GM12878 (cell line): Measurements from ENCODE around the gene HCAR3. TPM values are rescaled to one million over a fixed set of nuclear protein-coding genes. Genes with fewer than 3 reads are reported as not detected.
"Not testable (repeated sequence)": the region's sequence is repeated elsewhere in the genome, so short reads cannot be mapped to it uniquely, and the experiment has no call there.

Source experiments
- ATAC-seq: fragments of 200-7000 bp; cut with Tn5 transposase; 3 replicates; pipeline ENCODE4 v1.9.1; 2020; ENCODE audit warnings: mild to moderate bottlenecking, moderate library complexity
- BruUV-seq: library from RNA; stranded (reverse); fragments of 400-500 nt; replicated peaks from 2 replicates; lab custom pipeline; 2021; lab: Mats Ljungman, UMichigan
- CTCF ChIA-PET: fragments of 300-600 bp; sonication (Branson Sonifier 250); formaldehyde crosslinking; extraction: SDS; loops from one replicate; lab custom pipeline; 2021; ENCODE audit warnings: inconsistent platforms; lab: Yijun Ruan, JAX
- POLR2A ChIA-PET: fragments of 350-600 bp; formaldehyde crosslinking; extraction: SDS; loops from one replicate; lab custom pipeline; 2021; ENCODE audit warnings: inconsistent platforms; lab: Charles Lee
- RAD21 ChIA-PET: fragments of 300-600 bp; sonication (Branson Sonifier 250); formaldehyde crosslinking; loops from one replicate; lab custom pipeline; 2023; ENCODE audit warnings: antibody characterized with exemption; ENCODE audit not compliant: unreplicated experiment; lab: Charles Lee
- SMC1A ChIA-PET: fragments of 300-600 bp; sonication (Branson Sonifier 250); formaldehyde crosslinking; loops from one replicate; lab custom pipeline; 2023; ENCODE audit not compliant: unreplicated experiment, uncharacterized antibody; lab: Charles Lee
- DNase-seq: peaks from one replicate; pipeline ENCODE4 v3.0.0-alpha.2; 2011; ENCODE audit warnings: low read depth, low spot score
- FAIRE-seq: peaks from 3 replicates; lab custom pipeline; 2011; peaks lifted over from hg19 to GRCh38; lab: Jason Lieb, UNC
- H2AFZ ChIP-seq: 2 replicates; pipeline ENCODE4 v1.6.0; 2011; ENCODE audit warnings: low read depth, low read length, control low read depth; ENCODE audit not compliant: control insufficient read depth
- H3K27ac ChIP-seq: 2 replicates; pipeline ENCODE4 v1.5.1; 2011; ENCODE audit warnings: control low read depth; ENCODE audit not compliant: control insufficient read depth, insufficient read depth
- H3K27me3 ChIP-seq, 2 experiments: replicated peaks in 1 of 2; 2 replicates each; pipeline versions ENCODE4 v1.6.0 to v1.6.1; 2011; ENCODE audit warnings: low read length in 1 of 2; ENCODE audit not compliant: control insufficient read depth in 2 of 2, insufficient read depth in 2 of 2
- H3K36me3 ChIP-seq, 2 experiments: 2 replicates each; pipeline ENCODE4 v1.5.1; 2011; ENCODE audit warnings: low read length in 1 of 2; ENCODE audit not compliant: control insufficient read depth in 2 of 2, insufficient read depth in 2 of 2
- H3K4me1 ChIP-seq: 2 replicates; pipeline ENCODE4 v1.6.1; 2011; ENCODE audit warnings: mild to moderate bottlenecking, low read length, moderate library complexity, mixed read lengths; ENCODE audit not compliant: control insufficient read depth, insufficient read depth
- H3K4me2 ChIP-seq: 2 replicates; pipeline ENCODE4 v1.6.0; 2011; ENCODE audit warnings: control low read depth; ENCODE audit not compliant: control insufficient read depth, insufficient read depth
- H3K4me3 ChIP-seq: fragments of 200-600 bp; sonication (generic); 2 replicates; pipeline ENCODE4 v1.5.1; 2016
- H3K79me2 ChIP-seq: 2 replicates; pipeline ENCODE4 v1.6.0; 2011; ENCODE audit warnings: low read length; ENCODE audit not compliant: control insufficient read depth, insufficient read depth
- H3K9ac ChIP-seq: 2 replicates; pipeline ENCODE4 v1.8.0; 2011; ENCODE audit warnings: low read length, control low read depth, mixed read lengths; ENCODE audit not compliant: control insufficient read depth, insufficient read depth
- H3K9me3 ChIP-seq: replicated peaks from 3 replicates; pipeline ENCODE4 v1.5.1; 2011; ENCODE audit warnings: mild to moderate bottlenecking, low read length; ENCODE audit not compliant: control insufficient read depth, insufficient read depth
- H4K20me1 ChIP-seq: 2 replicates; pipeline ENCODE4 v1.6.0; 2011; ENCODE audit not compliant: control insufficient read depth, insufficient read depth
- WGBS: methylation state at CpG from one replicate; pipeline ENCODE4 v1.1.6; 2016; ENCODE audit warnings: low lambda C conversion rate; ENCODE audit not compliant: insufficient replicate concordance, insufficient coverage; ENCODE audit errors: missing lambda C conversion rate; 5-methylcytosine and 5-hydroxymethylcytosine counted together
- in situ Hi-C: fragments of 300-500 bp; cut with MboI; formaldehyde crosslinking; loops from 9 replicates; pipeline ENCODE4 v1.14.3; 2018; ENCODE audit warnings: mixed read lengths
- intact Hi-C: fragments of 100-400 bp; cut with micrococcal nuclease; formaldehyde crosslinking; loops from one replicate; pipeline ENCODE4 v1.14.2; 2022; ENCODE audit not compliant: unreplicated experiment
- polyA plus RNA-seq, 11 experiments: library from polyadenylated mRNA; depleted of rRNA in 4 of 11; unstranded in 6 of 11; stranded (reverse) in 5 of 11; fragments of >200 nt; fragmentation: Nextera tagmentation in 4 of 11; fragmentation: Illumina TruSeq in 1 of 11; extraction: Ambion mirVana in 4 of 11; extraction: Trizol in 1 of 11; gene quantifications; 1 replicate in 1 of 11; 2 replicates in 10 of 11; pipeline versions ENCODE4 v1.2.1 to v1.2.3, GENCODE V29; 2011 to 2016; ENCODE audit warnings: inconsistent platforms in 2 of 11, missing spikeins in 2 of 11, low read depth in 1 of 11
- total RNA-seq, 4 experiments: library from RNA; depleted of rRNA in 3 of 4; stranded (reverse); fragments of >200 nt in 3 of 4; fragmentation: Illumina TruSeq in 1 of 4; extraction: Trizol in 1 of 4; gene quantifications; 2 replicates each; pipeline versions ENCODE4 v1.2.1 to v1.2.3, GENCODE V29; 2013 to 2021

Gene HCAR3
- total and polyA plus RNA-seq, 10 of the 15 experiments (the other 5 are each of a cell fraction or from before 2014, with no cell fraction given), result 0.57 to 3.0 (median 2.2) TPM

DNA sequence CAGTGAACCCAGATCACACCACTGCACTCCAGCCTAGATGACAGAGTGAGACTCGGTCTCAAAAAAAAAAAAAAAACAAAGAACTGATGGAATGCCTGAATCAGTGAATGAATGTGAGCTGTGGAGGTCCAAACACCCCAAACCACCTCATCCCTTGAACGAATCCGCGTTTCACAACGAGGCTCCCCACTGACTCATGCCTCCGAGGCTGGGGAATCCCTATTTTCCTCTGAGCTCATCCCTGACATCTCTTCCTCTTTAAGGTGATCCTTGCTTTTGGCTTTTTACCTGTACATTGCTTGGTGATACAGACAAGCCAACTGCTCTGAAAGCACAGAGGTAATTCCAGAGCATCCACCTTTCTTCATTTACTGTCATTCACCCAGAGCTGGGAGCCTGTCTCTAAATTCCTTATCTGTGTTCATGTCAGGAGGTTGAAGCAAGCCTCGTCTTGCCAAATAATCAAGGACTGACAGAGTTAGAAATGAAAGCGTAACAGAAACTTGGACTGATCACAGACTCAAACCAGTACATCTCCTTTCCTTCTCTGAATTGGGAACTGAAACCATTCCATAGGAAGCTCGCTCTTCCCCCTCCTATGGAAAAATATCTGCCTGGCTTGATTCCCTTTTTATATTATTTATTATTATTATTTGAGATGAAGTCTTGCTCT, 16.4 kb downstream of the HCAR3 start:
- H3K27me3 ChIP-seq, H3K4me3 ChIP-seq, intact Hi-C loops, H3K9ac ChIP-seq, CTCF ChIA-PET, POLR2A ChIA-PET, RAD21 ChIA-PET, H3K4me1 ChIP-seq, H4K20me1 ChIP-seq, in situ Hi-C loops, BruUV-seq, H3K4me2 ChIP-seq, SMC1A ChIA-PET, DNase-seq, H3K79me2 ChIP-seq, H3K9me3 ChIP-seq, H2AFZ ChIP-seq, H3K27ac ChIP-seq, H3K36me3 ChIP-seq: not testable (repeated sequence)
- WGBS, result 8% methylated on average over 2 of the region's 9 CpGs
- FAIRE-seq (peak; percentile 27), ATAC-seq (peak; percentile 66)

GRCh38 chr12:122696922-122697321, 19.7 kb downstream of the HCAR3 start:
- H3K9ac ChIP-seq, H4K20me1 ChIP-seq, POLR2A ChIA-PET, in situ Hi-C loops, SMC1A ChIA-PET, H3K27me3 ChIP-seq, CTCF ChIA-PET, H3K9me3 ChIP-seq, BruUV-seq, H3K36me3 ChIP-seq, H3K79me2 ChIP-seq, FAIRE-seq, RAD21 ChIA-PET, H3K4me2 ChIP-seq, H3K27ac ChIP-seq, H3K4me3 ChIP-seq, ATAC-seq, H2AFZ ChIP-seq, intact Hi-C loops, H3K4me1 ChIP-seq, DNase-seq: not testable (repeated sequence)
- WGBS, result 90% methylated on average over 2 of the region's 2 CpGs
